ENCODE data around the gene SLC7A7. TPM values are rescaled to one million over a fixed set of nuclear protein-coding genes. Genes with fewer than 3 reads are reported as not detected.

The SLC7A7 gene
- total RNA-seq, 1 experiment from 2014 or later = 2.3 TPM

DNA sequence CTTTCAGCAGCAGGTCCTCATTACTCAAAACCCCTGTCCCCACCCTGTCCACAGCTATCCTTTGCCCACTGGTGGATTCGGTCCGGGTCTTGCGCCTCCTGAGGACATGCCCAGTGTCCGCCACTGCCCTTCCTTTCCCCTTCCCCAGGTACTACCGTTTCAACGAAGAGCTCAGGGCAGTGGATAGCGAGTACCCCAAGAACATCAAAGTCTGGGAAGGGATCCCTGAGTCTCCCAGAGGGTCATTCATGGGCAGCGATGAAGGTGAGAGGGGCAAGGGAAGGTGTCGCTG, 29.8 kb upstream of the SLC7A7 start:
- intact Hi-C loops (cut with micrococcal nuclease; ENCODE audit: unreplicated experiment) = no loop called here
- TF ChIP-seq, protein P1, sequence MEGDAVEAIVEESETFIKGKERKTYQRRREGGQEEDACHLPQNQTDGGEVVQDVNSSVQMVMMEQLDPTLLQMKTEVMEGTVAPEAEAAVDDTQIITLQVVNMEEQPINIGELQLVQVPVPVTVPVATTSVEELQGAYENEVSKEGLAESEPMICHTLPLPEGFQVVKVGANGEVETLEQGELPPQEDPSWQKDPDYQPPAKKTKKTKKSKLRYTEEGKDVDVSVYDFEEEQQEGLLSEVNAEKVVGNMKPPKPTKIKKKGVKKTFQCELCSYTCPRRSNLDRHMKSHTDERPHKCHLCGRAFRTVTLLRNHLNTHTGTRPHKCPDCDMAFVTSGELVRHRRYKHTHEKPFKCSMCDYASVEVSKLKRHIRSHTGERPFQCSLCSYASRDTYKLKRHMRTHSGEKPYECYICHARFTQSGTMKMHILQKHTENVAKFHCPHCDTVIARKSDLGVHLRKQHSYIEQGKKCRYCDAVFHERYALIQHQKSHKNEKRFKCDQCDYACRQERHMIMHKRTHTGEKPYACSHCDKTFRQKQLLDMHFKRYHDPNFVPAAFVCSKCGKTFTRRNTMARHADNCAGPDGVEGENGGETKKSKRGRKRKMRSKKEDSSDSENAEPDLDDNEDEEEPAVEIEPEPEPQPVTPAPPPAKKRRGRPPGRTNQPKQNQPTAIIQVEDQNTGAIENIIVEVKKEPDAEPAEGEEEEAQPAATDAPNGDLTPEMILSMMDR (conservative IDR thresholded peaks at IDR 0.05; ENCODE audit: low read depth, low read length) = no peak
- no peak for TF ChIP-seq EZH2 (IDR thresholded peaks at IDR 0.05; ENCODE audit: borderline replicate concordance, low read depth, low read length, poor library complexity, severe bottlenecking)
- H3K27ac ChIP-seq (ENCODE audit: low read depth, low read length, poor library complexity, severe bottlenecking) = no peak overlapping the region
- ChIA-PET CTCF (no interaction called here), POLR2A (ENCODE audit: low non-redundant PET) (no interaction called here)
- no peak overlapping the region for H3K4me3 ChIP-seq (ENCODE audit: low read depth, low read length, poor library complexity, severe bottlenecking)
- DNase-seq (ENCODE audit: low spot score) = no peak
- BruUV-seq (replicated peaks) = no TSS peak
- no peaks in the 10 kb centered on the region for H3K9me3 ChIP-seq (ENCODE audit: low read depth, low read length, poor library complexity, severe bottlenecking)
- H3K4me1 ChIP-seq (ENCODE audit: insufficient read depth, low read length, poor library complexity, severe bottlenecking) = peaks cover 22% of the 10 kb centered on the region
- H3K36me3 ChIP-seq (ENCODE audit: insufficient read depth, low read length, poor library complexity, severe bottlenecking) = peaks cover 54% of the 10 kb centered on the region
- H3K27me3 ChIP-seq (replicated peaks; ENCODE audit: insufficient read depth, low read depth, low read length, poor library complexity) = no peaks in the 10 kb centered on the region

DNA sequence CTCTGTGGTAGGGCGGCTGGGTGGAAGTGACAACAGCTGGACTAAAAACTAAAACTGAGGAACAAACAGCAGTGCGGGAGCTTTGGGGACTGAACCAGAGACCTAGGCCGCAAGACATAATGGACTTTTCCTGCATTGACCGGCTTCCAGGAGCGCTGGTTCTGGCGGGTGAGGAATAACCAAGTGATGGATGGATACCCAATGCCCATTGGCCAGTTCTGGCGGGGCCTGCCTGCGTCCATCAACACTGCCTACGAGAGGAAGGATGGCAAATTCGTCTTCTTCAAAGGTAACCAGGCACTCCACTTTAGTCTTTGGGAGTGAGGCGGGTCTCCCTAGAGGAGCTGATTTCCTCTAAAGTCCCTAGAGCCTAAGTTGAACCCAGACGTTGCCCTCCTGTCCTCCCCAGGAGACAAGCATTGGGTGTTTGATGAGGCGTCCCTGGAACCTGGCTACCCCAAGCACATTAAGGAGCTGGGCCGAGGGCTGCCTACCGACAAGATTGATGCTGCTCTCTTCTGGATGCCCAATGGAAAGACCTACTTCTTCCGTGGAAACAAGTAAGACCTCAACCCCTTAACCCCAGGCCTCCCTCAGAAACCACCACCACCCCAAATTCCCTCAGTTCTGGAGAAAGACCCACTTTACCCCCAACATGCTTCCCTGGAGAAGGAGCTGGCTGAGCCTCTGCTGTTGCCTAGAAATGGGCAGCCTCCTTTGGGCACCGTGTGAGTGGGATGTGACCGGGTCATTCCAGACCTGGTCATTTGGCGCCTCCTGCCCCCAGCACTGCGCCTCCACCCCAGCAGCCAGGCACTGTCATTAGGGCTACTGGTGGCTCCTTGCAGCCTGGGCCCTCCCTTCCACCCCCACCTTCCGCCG, 29.2 kb upstream of the SLC7A7 start:
- no peak overlapping the region for H3K4me3 ChIP-seq (ENCODE audit: low read depth, low read length, poor library complexity, severe bottlenecking)
- CTCF ChIA-PET = no interaction called here
- intact Hi-C loops (cut with micrococcal nuclease; ENCODE audit: unreplicated experiment) = no loop called here
- no peak for DNase-seq (ENCODE audit: low spot score)
- POLR2A ChIA-PET (ENCODE audit: low non-redundant PET) = no interaction called here
- H3K27ac ChIP-seq (ENCODE audit: low read depth, low read length, poor library complexity, severe bottlenecking) = no peak overlapping the region
- TF ChIP-seq EZH2 (IDR thresholded peaks at IDR 0.05; ENCODE audit: borderline replicate concordance, low read depth, low read length, poor library complexity, severe bottlenecking) = no peak
- TF ChIP-seq, protein P1 (conservative IDR thresholded peaks at IDR 0.05; ENCODE audit: low read depth, low read length) = no peak
- no TSS peak for BruUV-seq (replicated peaks)
- no peaks in the 10 kb centered on the region for H3K27me3 ChIP-seq (replicated peaks; ENCODE audit: insufficient read depth, low read depth, low read length, poor library complexity)
- peaks cover 20% of the 10 kb centered on the region for H3K4me1 ChIP-seq (ENCODE audit: insufficient read depth, low read length, poor library complexity, severe bottlenecking)
- H3K9me3 ChIP-seq (ENCODE audit: low read depth, low read length, poor library complexity, severe bottlenecking) = no peaks in the 10 kb centered on the region
- peaks cover 54% of the 10 kb centered on the region for H3K36me3 ChIP-seq (ENCODE audit: insufficient read depth, low read length, poor library complexity, severe bottlenecking)

DNA sequence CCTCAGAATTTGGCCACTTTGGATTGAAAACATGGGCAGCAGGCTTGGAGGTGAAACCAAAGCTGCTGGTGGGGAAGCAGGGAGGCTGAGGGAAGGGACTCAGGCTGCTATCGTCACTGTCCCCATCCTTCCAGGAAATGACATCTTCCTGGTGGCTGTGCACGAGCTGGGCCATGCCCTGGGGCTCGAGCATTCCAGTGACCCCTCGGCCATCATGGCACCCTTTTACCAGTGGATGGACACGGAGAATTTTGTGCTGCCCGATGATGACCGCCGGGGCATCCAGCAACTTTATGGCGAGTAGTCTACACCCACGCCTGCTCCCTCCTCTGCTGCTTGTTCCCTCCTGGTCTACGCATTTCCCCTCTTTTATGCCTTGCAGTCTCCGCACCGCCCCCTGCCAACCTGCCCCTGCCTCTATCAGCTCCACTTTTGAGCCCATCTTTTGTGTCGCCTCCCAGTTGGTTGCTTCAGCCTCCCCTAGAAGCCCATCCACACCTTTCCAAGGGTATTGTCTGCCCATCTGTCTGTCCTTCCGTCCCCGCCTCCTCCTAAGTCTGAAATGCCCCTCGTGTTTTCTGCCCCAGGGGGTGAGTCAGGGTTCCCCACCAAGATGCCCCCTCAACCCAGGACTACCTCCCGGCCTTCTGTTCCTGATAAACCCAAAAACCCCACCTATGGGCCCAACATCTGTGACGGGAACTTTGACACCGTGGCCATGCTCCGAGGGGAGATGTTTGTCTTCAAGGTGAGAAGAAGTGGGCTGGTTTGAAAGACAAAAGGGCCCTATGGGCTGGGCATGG, 28.1 kb upstream of the SLC7A7 start:
- H3K4me1 ChIP-seq (ENCODE audit: insufficient read depth, low read length, poor library complexity, severe bottlenecking) = peaks cover 16% of the 10 kb centered on the region
- BruUV-seq (replicated peaks) = no TSS peak
- no peak for TF ChIP-seq EZH2 (IDR thresholded peaks at IDR 0.05; ENCODE audit: borderline replicate concordance, low read depth, low read length, poor library complexity, severe bottlenecking)
- TF ChIP-seq, protein P1 (conservative IDR thresholded peaks at IDR 0.05; ENCODE audit: low read depth, low read length) = no peak
- DNase-seq (ENCODE audit: low spot score) = no peak
- H3K4me3 ChIP-seq (ENCODE audit: low read depth, low read length, poor library complexity, severe bottlenecking) = no peak overlapping the region
- H3K27ac ChIP-seq (ENCODE audit: low read depth, low read length, poor library complexity, severe bottlenecking) = no peak overlapping the region
- intact Hi-C loops (cut with micrococcal nuclease; ENCODE audit: unreplicated experiment) = no loop called here
- POLR2A ChIA-PET (ENCODE audit: low non-redundant PET) = no interaction called here
- no peaks in the 10 kb centered on the region for H3K9me3 ChIP-seq (ENCODE audit: low read depth, low read length, poor library complexity, severe bottlenecking)
- peaks cover 54% of the 10 kb centered on the region for H3K36me3 ChIP-seq (ENCODE audit: insufficient read depth, low read length, poor library complexity, severe bottlenecking)
- H3K27me3 ChIP-seq (replicated peaks; ENCODE audit: insufficient read depth, low read depth, low read length, poor library complexity) = no peaks in the 10 kb centered on the region
- CTCF ChIA-PET = no interaction called here
